ENCODE data around the gene RANBP2. TPM values are rescaled to one million over a fixed set of nuclear protein-coding genes. Genes with fewer than 3 reads are reported as not detected.

Gene RANBP2
- total and polyA plus RNA-seq, 9 of the 15 experiments (the other 6 are each of a cell fraction or from before 2014, with no cell fraction given), result 11.7 to 97.4 (median 48.1) TPM

- no peak for TF ChIP-seq GATAD2B (IDR thresholded peaks at IDR 0.05; ENCODE audit: borderline replicate concordance)
- TF ChIP-seq ATF7 (IDR thresholded peaks at IDR 0.05), result no peak
- TF ChIP-seq, protein P1, sequence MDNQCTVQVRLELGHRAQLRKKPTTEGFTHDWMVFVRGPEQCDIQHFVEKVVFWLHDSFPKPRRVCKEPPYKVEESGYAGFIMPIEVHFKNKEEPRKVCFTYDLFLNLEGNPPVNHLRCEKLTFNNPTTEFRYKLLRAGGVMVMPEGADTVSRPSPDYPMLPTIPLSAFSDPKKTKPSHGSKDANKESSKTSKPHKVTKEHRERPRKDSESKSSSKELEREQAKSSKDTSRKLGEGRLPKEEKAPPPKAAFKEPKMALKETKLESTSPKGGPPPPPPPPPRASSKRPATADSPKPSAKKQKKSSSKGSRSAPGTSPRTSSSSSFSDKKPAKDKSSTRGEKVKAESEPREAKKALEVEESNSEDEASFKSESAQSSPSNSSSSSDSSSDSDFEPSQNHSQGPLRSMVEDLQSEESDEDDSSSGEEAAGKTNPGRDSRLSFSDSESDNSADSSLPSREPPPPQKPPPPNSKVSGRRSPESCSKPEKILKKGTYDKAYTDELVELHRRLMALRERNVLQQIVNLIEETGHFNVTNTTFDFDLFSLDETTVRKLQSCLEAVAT (IDR thresholded peaks at IDR 0.05), result no peak
- no peak for TF ChIP-seq ZNF121 (CRISPR knock-in tag; conservative IDR thresholded peaks at IDR 0.05)
- no peak for TF ChIP-seq SREBF2 (CRISPR knock-in tag; IDR thresholded peaks at IDR 0.05)
Observed at GRCh38 chr2:108776475-108776874, 57.2 kb downstream of the RANBP2 start (continued).

DNA sequence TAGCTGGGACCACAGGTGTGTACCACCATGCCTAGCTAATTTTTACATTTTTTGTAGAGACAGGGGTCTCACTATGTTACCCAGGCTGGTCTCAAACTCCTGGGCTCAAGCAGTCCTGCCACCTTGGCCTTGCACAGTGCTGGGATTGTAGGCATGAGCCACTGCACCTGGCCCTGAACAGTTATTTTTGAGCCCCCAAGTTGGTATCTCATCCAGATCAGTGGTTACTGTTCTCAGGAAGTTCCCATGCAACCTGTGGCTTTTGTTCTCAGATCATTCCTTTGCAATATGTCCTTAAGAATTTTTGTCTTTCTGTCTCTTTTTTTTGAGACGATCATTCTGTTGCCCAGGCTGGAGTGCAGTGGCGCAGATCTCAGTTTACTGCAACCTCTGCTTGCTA lies 59.6 kb downstream of the RANBP2 start:
- no peaks in the 10 kb centered on the region for H3K9me3 ChIP-seq (replicated peaks; ENCODE audit: control insufficient read depth, insufficient read depth, low read depth, low read length)
- ATAC-seq (no peak; the same call in 2 of the 3 replicates), DNase-seq (ENCODE audit: extremely low read depth in 1 of 4, low spot score in 3 of 4) (no peak), FAIRE-seq (no peak)
- ChIA-PET CTCF (ENCODE audit: low intra/inter-chr PET ratio) (no interaction called here), POLR2A (no interaction called here)
- no peaks in the 10 kb centered on the region for H3K9me1 ChIP-seq (ENCODE audit: control insufficient read depth, insufficient read depth, low read length)
- no peaks in the 10 kb centered on the region for H3K4me1 ChIP-seq (replicated peaks in 1 of 2; ENCODE audit: control insufficient read depth in 2 of 2, insufficient read depth in 2 of 2, low read length in 2 of 2)
- H2AFZ ChIP-seq (ENCODE audit: low read depth, low read length), result no peak overlapping the region
- WGBS (ENCODE audit: insufficient coverage, low coverage, missing lambda C conversion rate), result 100% methylated on average over 2 of the region's 2 CpGs
- peaks cover 83% of the 10 kb centered on the region for H3K36me3 ChIP-seq (ENCODE audit: control insufficient read depth, insufficient read depth, low read length)
- in situ Hi-C loops (cut with MboI), result no loop called here
- H3K79me2 ChIP-seq (ENCODE audit: control insufficient read depth, insufficient read depth, low read length), result no peaks in the 10 kb centered on the region
- no peak overlapping the region for H3K27ac ChIP-seq (ENCODE audit: extremely low read depth, low read depth, low read length)
- no peaks in the 10 kb centered on the region for H4K20me1 ChIP-seq (replicated peaks; ENCODE audit: control insufficient read depth, insufficient read depth, low read length)
- BruUV-seq (replicated peaks), result no TSS peak
- H3K27me3 ChIP-seq (ENCODE audit: control insufficient read depth in 2 of 2, insufficient read depth in 2 of 2, low read length in 2 of 2), result no peaks in the 10 kb centered on the region
- no peak overlapping the region for H3K9ac ChIP-seq (ENCODE audit: insufficient read depth in 1 of 2, low read depth in 2 of 2, low read length in 2 of 2)
- intact Hi-C loops (cut with micrococcal nuclease), result no loop called here
- no peak overlapping the region for H3K4me2 ChIP-seq (ENCODE audit: insufficient read depth, low read length)
- H3K4me3 ChIP-seq, result no peak overlapping the region
- TF ChIP-seq MECOM (CRISPR knock-in tag; IDR thresholded peaks at IDR 0.05) (no peak), ZFPM2 (CRISPR knock-in tag; IDR thresholded peaks at IDR 0.05) (no peak), KLF6 (CRISPR knock-in tag; IDR thresholded peaks at IDR 0.05; ENCODE audit: borderline replicate concordance) (no peak), ZNF232 (CRISPR knock-in tag; IDR thresholded peaks at IDR 0.05) (no peak), HMGXB4 (CRISPR knock-in tag; IDR thresholded peaks at IDR 0.05) (no peak), ZNF551 (CRISPR knock-in tag; IDR thresholded peaks at IDR 0.05) (no peak), DPF2 (IDR thresholded peaks at IDR 0.05) (no peak), ZSCAN32 (CRISPR knock-in tag; IDR thresholded peaks at IDR 0.05) (no peak)
